PC-3 (cell line): ENCODE results near the gene CNTRL.

Source experiments
- CTCF ChIP-seq: fragments of 300-600 bp; sonication (generic); conservative IDR thresholded peaks from 2 replicates; pipeline ENCODE4 v1.5.1; 2017; ENCODE audit warnings: antibody characterized with exemption, low read depth, mild to moderate bottlenecking, low read length
- EZH2 ChIP-seq: fragments of 300-600 bp; sonication (generic); IDR thresholded peaks from one replicate; pipeline ENCODE4 v1.6.1; 2017; ENCODE audit warnings: antibody characterized with exemption, mild to moderate bottlenecking, low read length; ENCODE audit not compliant: unreplicated experiment

- TF ChIP-seq CTCF (no peak), EZH2 (no peak)
These were observed 15.2 kb upstream of the CNTRL start for GRCh38 chr9:121059513-121059912.
